ENCODE measurements around the gene NR6A1. TPM values are rescaled to one million over a fixed set of nuclear protein-coding genes. Genes with fewer than 3 reads are reported as not detected.

NR6A1 gene
- total RNA-seq, 1 donor: 0.36 TPM

DNA sequence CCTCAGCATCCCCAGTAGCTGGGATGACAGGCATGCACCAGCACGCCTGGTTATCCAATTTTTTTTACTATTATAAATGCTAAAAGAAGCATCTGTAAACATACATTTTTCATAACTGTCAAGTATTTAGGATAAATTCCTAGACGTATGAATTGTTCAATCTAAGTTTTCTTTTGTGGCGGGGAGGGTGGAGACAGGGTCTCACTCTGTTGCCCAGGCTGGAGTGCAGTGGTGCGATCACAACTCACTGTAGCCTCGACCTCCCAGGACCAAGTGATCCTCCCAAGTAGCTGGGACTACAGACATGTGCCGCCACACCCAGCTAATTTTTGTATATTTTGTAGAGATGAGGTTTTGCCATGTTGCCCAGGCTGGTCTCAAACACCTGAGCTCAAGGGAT, 52.2 kb downstream of the NR6A1 start:
- H4K20me1 ChIP-seq (ENCODE audit: insufficient read depth, low read length): no peaks in the 10 kb centered on the region
- TF ChIP-seq CTCF (IDR thresholded peaks at IDR 0.05; ENCODE audit: extremely low read depth, low read depth, low read length): no peak

GRCh38 chr9:124717597-124717996, 53.5 kb downstream of the NR6A1 start:
- H3K4me1 ChIP-seq (ENCODE audit: insufficient read depth, low read length): peaks cover 21% of the 10 kb centered on the region
- no peak for DNase-seq (ENCODE audit: insufficient read length, low spot score, missing footprints)
- no peaks in the 10 kb centered on the region for H3K27me3 ChIP-seq (ENCODE audit: insufficient read depth, low read length)
- no peak overlapping the region for H3K27ac ChIP-seq (ENCODE audit: low read depth, low read length)
- no peaks in the 10 kb centered on the region for H4K20me1 ChIP-seq (ENCODE audit: insufficient read depth, low read length)
- no peak for TF ChIP-seq CTCF (IDR thresholded peaks at IDR 0.05; ENCODE audit: extremely low read depth, low read depth, low read length)
- H3K36me3 ChIP-seq (ENCODE audit: insufficient read depth, low read length): no peaks in the 10 kb centered on the region
- H3K9me3 ChIP-seq (ENCODE audit: low read depth, low read length): no peaks in the 10 kb centered on the region
- H3K4me2 ChIP-seq (ENCODE audit: insufficient read depth, low read length): no peak overlapping the region
- no peak overlapping the region for H2AFZ ChIP-seq (ENCODE audit: low read length)
- H3K4me3 ChIP-seq (ENCODE audit: insufficient read depth, low read length): no peak overlapping the region
- H3K79me2 ChIP-seq (ENCODE audit: insufficient read depth, low read length): no peaks in the 10 kb centered on the region

More for the DNA sequence above, 52.2 kb downstream of the NR6A1 start:
- Histone ChIP-seq H3K4me3 (ENCODE audit: insufficient read depth, low read length) (no peak overlapping the region), H2AFZ (ENCODE audit: low read length) (no peak overlapping the region), H3K4me2 (ENCODE audit: insufficient read depth, low read length) (no peak overlapping the region), H3K9me3 (ENCODE audit: low read depth, low read length) (no peaks in the 10 kb centered on the region), H3K79me2 (ENCODE audit: insufficient read depth, low read length) (no peaks in the 10 kb centered on the region), H3K27me3 (ENCODE audit: insufficient read depth, low read length) (no peaks in the 10 kb centered on the region), H3K36me3 (ENCODE audit: insufficient read depth, low read length) (no peaks in the 10 kb centered on the region), H3K27ac (ENCODE audit: low read depth, low read length) (no peak overlapping the region), H3K4me1 (ENCODE audit: insufficient read depth, low read length) (peaks cover 21% of the 10 kb centered on the region)
- no peak for DNase-seq (ENCODE audit: insufficient read length, low spot score, missing footprints)

GRCh38 chr9:124716808-124717207, 54.3 kb downstream of the NR6A1 start:
- peaks cover 21% of the 10 kb centered on the region for H3K4me1 ChIP-seq (ENCODE audit: insufficient read depth, low read length)
- DNase-seq (ENCODE audit: insufficient read length, low spot score, missing footprints): peak; percentile 19
- H3K9me3 ChIP-seq (ENCODE audit: low read depth, low read length): no peaks in the 10 kb centered on the region
- H3K79me2 ChIP-seq (ENCODE audit: insufficient read depth, low read length): no peaks in the 10 kb centered on the region
- no peak overlapping the region for H3K27ac ChIP-seq (ENCODE audit: low read depth, low read length)
- no peaks in the 10 kb centered on the region for H3K36me3 ChIP-seq (ENCODE audit: insufficient read depth, low read length)
- no peak for TF ChIP-seq CTCF (IDR thresholded peaks at IDR 0.05; ENCODE audit: extremely low read depth, low read depth, low read length)
- no peaks in the 10 kb centered on the region for H4K20me1 ChIP-seq (ENCODE audit: insufficient read depth, low read length)
- H3K4me3 ChIP-seq (ENCODE audit: insufficient read depth, low read length): no peak overlapping the region
- H2AFZ ChIP-seq (ENCODE audit: low read length): no peak overlapping the region
- peak overlapping the region; percentile 32 for H3K4me2 ChIP-seq (ENCODE audit: insufficient read depth, low read length)
- H3K27me3 ChIP-seq (ENCODE audit: insufficient read depth, low read length): no peaks in the 10 kb centered on the region

DNA sequence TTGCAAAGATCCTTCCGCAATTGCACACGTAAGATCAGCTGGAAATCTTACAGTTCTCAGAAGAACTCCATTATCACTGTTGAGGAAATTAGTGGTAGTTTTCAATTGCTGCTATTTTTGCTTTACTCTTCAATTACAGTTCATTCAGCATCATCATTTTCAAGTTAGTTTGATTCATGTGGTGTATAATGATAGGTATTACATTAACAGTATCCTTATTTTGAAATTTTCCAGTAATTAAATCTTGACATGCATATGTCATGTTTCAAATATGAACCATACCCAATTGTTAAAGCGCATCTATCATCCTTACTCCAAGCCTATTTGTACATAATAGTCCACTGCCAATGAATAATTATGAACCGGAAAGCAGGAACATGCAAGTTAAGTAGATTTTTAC, 60.3 kb downstream of the NR6A1 start:
- Histone ChIP-seq H3K79me2 (ENCODE audit: insufficient read depth, low read length) (no peaks in the 10 kb centered on the region), H3K36me3 (ENCODE audit: insufficient read depth, low read length) (no peaks in the 10 kb centered on the region), H3K27me3 (ENCODE audit: insufficient read depth, low read length) (no peaks in the 10 kb centered on the region), H4K20me1 (ENCODE audit: insufficient read depth, low read length) (no peaks in the 10 kb centered on the region), H3K4me1 (ENCODE audit: insufficient read depth, low read length) (peaks cover 24% of the 10 kb centered on the region), H3K4me3 (ENCODE audit: insufficient read depth, low read length) (no peak overlapping the region), H3K9me3 (ENCODE audit: low read depth, low read length) (no peaks in the 10 kb centered on the region), H2AFZ (ENCODE audit: low read length) (no peak overlapping the region), H3K4me2 (ENCODE audit: insufficient read depth, low read length) (no peak overlapping the region), H3K27ac (ENCODE audit: low read depth, low read length) (no peak overlapping the region)
- TF ChIP-seq CTCF (IDR thresholded peaks at IDR 0.05; ENCODE audit: extremely low read depth, low read depth, low read length): no peak
- no peak for DNase-seq (ENCODE audit: insufficient read length, low spot score, missing footprints)

All from osteoblast (primary cell).